ENCODE measurements around the gene AGTR2. TPM values are rescaled to one million over a fixed set of nuclear protein-coding genes. Genes with fewer than 3 reads are reported as not detected.
"Not testable (repeated sequence)": the region's sequence is repeated elsewhere in the genome, so short reads cannot be mapped to it uniquely, and the experiment has no call there.

The AGTR2 gene
- polyA plus RNA-seq, 1 donor (not counting 4 experiments of a cell fraction or from before 2014, with no cell fraction given): not detected

- Histone ChIP-seq H3K36me3 (ENCODE audit: control insufficient read depth in 2 of 2, extremely low read depth in 1 of 2, insufficient read depth in 2 of 2, low read length in 2 of 2) (no peaks in the 10 kb centered on the region), H3K4me2 (ENCODE audit: control insufficient read depth, extremely low read depth, insufficient read depth, low read depth, low read length) (no peak overlapping the region), H3K9me1 (ENCODE audit: control insufficient read depth, extremely low read depth, insufficient read depth, low read length) (no peaks in the 10 kb centered on the region), H3K27me3 (ENCODE audit: control insufficient read depth, extremely low read depth, insufficient read depth, low read length) (no peaks in the 10 kb centered on the region), H3K9ac (ENCODE audit: control insufficient read depth, extremely low read depth, insufficient read depth, low read length) (no peak overlapping the region), H3K4me3 (ENCODE audit: control insufficient read depth in 2 of 3, extremely low read depth in 1 of 3, insufficient read depth in 2 of 3, low read depth in 1 of 3, low read length in 3 of 3) (no peak overlapping the region), H3K27ac (ENCODE audit: control insufficient read depth, insufficient read depth, low read length) (no peak overlapping the region), H4K20me1 (ENCODE audit: control insufficient read depth, extremely low read depth, insufficient read depth, low read length) (no peaks in the 10 kb centered on the region), H3K9me3 (ENCODE audit: control insufficient read depth, low read depth, low read length) (no peaks in the 10 kb centered on the region), H3K79me2 (ENCODE audit: control insufficient read depth, insufficient read depth, low read length) (no peaks in the 10 kb centered on the region), H2AFZ (ENCODE audit: control insufficient read depth, low read length) (no peak overlapping the region), H3K4me1 (ENCODE audit: control insufficient read depth, extremely low read depth, insufficient read depth, low read length) (no peaks in the 10 kb centered on the region)
- DNase-seq (ENCODE audit: low read depth, low spot score) (no peak), FAIRE-seq (no peak)
- TF ChIP-seq EZH2 (IDR thresholded peaks at IDR 0.05; ENCODE audit: low read length) (no peak), CTCF (optimal IDR thresholded peaks at IDR 0.05 in 1 of 3, IDR thresholded peaks at IDR 0.05 in 1 of 3, conservative IDR thresholded peaks at IDR 0.05 in 1 of 3; ENCODE audit: extremely low read depth in 1 of 3, insufficient read depth in 2 of 3, low read length in 3 of 3) (no peak)
- dilution Hi-C loops (cut with MboI; ENCODE audit: extremely low pct_ligation_motif_present, low sequenced_read_pairs): no loop called here
These were observed 42.7 kb downstream of the AGTR2 start for GRCh38 chrX:116213262-116213661.

- H3K36me3 ChIP-seq (ENCODE audit: control insufficient read depth in 2 of 2, extremely low read depth in 1 of 2, insufficient read depth in 2 of 2, low read length in 2 of 2); DNase-seq (ENCODE audit: low read depth, low spot score); H2AFZ ChIP-seq (ENCODE audit: control insufficient read depth, low read length); FAIRE-seq; H3K27ac ChIP-seq (ENCODE audit: control insufficient read depth, insufficient read depth, low read length); H3K27me3 ChIP-seq (ENCODE audit: control insufficient read depth, extremely low read depth, insufficient read depth, low read length); H4K20me1 ChIP-seq (ENCODE audit: control insufficient read depth, extremely low read depth, insufficient read depth, low read length); H3K4me1 ChIP-seq (ENCODE audit: control insufficient read depth, extremely low read depth, insufficient read depth, low read length); H3K9me3 ChIP-seq (ENCODE audit: control insufficient read depth, low read depth, low read length); H3K4me3 ChIP-seq (ENCODE audit: control insufficient read depth in 2 of 3, extremely low read depth in 1 of 3, insufficient read depth in 2 of 3, low read depth in 1 of 3, low read length in 3 of 3); H3K9me1 ChIP-seq (ENCODE audit: control insufficient read depth, extremely low read depth, insufficient read depth, low read length); H3K79me2 ChIP-seq (ENCODE audit: control insufficient read depth, insufficient read depth, low read length); dilution Hi-C loops (cut with MboI; ENCODE audit: extremely low pct_ligation_motif_present, low sequenced_read_pairs); H3K9ac ChIP-seq (ENCODE audit: control insufficient read depth, extremely low read depth, insufficient read depth, low read length); H3K4me2 ChIP-seq (ENCODE audit: control insufficient read depth, extremely low read depth, insufficient read depth, low read depth, low read length): not testable (repeated sequence)
These were observed 46.5 kb downstream of the AGTR2 start for GRCh38 chrX:116217080-116217479.
